GM19328 (cell line): ENCODE data around the gene SUPT20H.
"Not testable (repeated sequence)": the region's sequence is repeated elsewhere in the genome, so short reads cannot be mapped to it uniquely, and the experiment has no call there.

Experiments used
- ATAC-seq: cut with Tn5 transposase; IDR thresholded peaks from one replicate; pipeline ENCODE4 v1.9.1; 2021; ENCODE audit warnings: mild to moderate bottlenecking, moderate library complexity; ENCODE audit not compliant: unreplicated experiment

SUPT20H gene

DNA sequence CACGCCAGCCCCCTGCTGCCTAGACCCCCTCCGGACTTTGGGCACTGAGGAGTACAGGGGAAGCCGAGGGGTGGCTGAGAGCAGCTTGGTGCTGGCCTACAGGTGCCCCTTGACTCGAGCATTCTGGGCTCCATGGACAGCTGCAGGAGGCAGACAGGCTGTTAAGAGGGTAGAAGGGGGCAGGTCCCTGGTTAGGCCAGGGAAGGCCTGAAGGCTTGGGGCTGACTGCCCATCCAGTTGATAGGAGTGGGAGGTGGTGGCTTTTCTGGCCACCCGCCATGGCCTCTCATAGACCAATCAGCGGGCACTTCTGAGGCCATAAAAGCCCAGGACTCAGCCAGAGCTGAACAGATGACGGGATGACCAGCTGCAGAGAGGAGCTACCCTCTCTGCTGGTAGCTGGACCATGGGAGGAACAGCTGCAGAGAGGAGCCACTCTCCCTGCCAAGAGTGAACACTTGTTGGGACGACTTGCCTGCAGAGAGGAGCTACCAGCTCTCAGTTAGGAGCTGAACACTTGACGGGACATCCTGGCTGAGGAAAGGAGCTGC lies 10.7 kb upstream of the SUPT20H start:
- ATAC-seq, result no peak

- no peak for ATAC-seq
Measured at GRCh38 chr13:37069597-37070103, 10.2 kb upstream of the SUPT20H start.

DNA sequence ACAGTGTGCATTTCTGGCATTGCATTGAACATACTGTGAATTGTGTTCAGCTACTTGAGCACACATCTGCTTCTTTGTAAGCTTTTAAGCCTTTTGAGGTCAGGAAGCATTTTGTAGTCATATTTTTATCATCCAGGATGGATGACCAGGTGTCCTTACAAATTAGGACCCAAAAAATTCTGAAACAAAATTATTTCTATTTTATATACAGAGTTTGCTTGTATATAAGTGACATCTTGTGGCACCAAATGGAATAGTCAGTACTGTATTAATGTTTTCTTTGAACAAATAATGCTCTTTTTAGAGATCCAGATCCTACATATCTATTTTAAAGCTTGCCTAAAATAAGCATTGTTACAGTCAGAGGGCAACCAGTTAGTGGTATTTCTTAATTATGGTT lies 9.5 kb upstream of the SUPT20H start:
- ATAC-seq, result no peak

DNA sequence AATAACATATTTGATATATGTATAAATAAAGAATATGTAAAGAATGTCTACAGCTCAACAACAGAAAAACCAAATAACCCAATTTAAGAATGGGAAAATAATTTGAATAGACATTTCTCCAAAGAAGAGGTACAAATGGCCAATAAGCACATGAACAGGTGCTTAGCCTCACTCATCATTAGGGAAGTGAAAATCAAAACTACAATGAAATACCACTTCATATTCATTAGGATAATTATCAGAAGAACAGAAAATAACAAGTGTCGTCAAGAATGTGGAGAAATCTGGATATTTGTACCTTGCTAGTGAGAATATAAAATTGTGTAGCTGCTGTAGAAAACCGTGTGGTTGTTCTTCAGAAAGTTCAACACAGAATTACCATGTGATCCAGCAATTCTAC lies 8.4 kb upstream of the SUPT20H start:
- ATAC-seq, result peak; percentile 61

DNA sequence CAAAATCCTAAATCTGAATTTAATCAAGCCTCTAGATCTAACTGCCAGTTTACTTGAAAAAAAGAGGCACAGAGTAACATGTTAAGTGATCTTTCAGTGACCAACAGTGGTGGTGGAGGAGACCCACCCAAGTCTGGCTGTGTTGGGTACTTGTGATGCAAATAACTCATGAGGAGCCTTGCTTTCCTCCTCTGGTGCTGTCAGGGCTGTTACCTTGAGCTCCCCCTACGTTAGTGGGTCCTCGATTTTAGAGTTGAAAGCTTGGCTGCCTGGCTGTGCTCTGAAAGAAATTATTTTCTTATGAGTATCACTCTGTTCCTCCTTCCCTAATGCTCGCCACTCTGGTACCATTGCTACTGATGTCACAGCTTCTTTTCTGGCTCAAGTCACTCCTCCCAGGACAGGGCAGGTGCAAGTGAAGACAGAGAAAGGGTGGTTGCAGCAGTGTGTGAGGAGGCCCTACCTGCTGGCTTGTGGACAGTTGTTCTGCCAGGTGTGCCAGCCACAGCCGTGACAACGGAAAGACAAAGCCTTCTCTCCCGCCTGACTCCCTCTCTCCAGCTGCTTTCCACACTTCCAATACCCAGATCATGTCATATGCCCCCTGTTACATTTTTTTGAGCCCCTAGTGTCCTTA lies 6.5 kb upstream of the SUPT20H start:
- ATAC-seq, result no peak

DNA sequence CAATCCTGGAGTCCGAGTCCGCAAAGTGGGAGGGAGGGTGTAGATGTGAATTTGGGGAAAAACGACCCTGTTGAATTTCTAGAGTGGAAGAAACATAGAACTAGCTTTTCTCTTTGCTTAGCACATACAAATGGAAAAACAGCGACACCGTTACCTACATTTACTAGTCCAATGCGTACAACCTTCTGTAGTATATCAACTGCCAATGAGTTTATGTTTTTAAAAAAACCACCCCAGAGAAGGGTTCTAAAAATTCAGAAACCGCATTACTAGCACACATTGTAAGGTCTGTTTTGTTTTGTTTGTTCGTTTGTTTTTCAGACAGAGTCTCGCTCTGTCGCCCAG lies 332 bp upstream of the SUPT20H start:
- ATAC-seq, result peak; percentile 13

DNA sequence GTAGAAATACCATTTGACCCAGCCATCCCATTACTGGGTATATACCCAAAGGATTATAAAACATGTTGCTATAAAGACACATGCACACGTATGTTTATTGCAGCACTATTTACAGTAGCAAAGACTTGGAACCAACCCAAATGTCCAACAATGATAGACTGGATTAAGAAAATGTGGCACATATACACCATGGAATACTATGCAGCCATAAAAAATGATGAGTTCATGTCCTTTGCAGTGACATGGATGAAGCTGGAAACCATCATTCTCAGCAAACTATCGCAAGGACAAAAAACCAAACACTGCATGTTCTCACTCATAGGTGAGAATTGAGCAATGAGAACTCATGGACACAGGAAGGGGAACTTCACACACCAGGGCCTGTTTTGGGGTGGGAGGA lies 3.3 kb downstream of the SUPT20H start:
- not testable (repeated sequence) for ATAC-seq

DNA sequence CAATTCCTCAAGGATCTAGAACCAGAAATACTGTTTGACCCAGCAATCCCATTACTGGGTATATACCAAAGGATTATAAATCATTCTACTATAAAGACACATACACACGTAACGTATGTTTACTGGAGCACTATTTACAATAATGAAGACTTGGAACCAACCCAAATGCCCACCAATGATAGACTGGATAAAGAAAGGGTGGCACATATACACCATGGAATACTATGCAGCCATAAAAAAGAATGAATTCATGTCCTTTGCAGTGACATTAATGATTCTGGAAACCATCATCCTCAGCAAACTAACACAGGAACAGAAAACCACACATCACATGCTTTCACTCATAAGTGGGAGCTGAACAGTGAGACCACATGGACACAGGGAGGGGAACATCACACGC lies 6.4 kb downstream of the SUPT20H start:
- ATAC-seq, result not testable (repeated sequence)

- ATAC-seq, result no peak
Measured at GRCh38 chr13:37049810-37050209, 9.7 kb downstream of the SUPT20H start.

GRCh38 chr13:37047846-37048245 lies 11.6 kb downstream of the SUPT20H start:
- ATAC-seq, result no peak

DNA sequence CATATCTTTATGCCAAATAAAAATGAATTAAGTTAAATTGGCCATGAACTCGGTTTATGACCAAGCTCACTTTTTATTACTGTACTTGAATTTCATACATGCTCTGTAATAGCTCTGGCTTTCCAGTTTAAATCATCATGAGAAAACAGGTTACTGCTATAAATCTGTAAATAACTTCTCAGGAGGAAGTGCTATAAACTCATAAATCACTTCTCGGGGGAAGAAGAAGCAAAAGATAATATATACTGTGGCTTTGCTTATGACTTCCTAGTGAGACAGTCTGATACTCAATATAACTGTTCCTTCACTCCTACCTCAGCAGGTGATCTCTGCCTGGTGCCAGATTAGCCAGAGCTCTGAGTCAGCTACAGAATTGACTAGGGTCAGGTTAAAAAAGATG lies 12.5 kb downstream of the SUPT20H start:
- no peak for ATAC-seq

- no peak for ATAC-seq
Measured at GRCh38 chr13:37046062-37046461, 13.4 kb downstream of the SUPT20H start.

DNA sequence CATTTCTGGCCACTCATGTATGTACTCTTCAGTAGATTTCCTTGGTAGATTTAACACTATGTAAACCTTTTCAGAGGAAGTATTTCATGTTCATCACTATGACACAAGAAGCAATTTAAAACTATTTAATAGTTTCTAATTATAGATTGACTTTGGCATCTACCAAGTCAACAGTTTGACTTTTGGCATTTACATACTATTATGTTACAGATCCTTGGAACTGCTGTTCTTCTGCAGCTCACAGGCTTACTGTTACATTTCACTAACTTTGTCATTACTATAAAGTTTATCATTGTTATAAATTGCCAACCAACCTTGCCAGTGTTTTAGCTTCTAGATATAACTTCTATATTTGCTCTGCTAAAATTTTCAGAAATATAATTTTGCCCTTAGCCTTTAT lies 18.7 kb downstream of the SUPT20H start:
- ATAC-seq, result no peak

GRCh38 chr13:37039896-37040295 lies 19.6 kb downstream of the SUPT20H start:
- no peak for ATAC-seq

DNA sequence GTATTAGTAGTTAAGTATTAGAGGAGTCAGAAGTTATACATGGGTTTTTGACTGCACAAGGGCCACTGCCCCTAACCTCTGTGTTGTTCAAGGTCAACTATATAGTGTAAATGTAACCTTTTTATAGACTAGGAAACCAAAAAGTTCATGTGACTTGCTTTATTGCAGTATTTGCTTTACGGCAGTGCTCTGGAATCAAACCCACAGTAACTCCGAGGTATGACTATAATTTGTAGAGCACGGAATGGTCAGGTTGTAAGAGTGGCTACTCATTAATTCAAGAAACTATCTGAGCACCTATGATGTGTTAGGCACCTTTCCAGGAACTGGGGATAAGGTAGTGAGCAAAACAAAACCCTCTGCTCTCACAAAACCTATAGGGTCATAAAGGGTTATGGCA lies 22.2 kb downstream of the SUPT20H start:
- ATAC-seq, result no peak

DNA sequence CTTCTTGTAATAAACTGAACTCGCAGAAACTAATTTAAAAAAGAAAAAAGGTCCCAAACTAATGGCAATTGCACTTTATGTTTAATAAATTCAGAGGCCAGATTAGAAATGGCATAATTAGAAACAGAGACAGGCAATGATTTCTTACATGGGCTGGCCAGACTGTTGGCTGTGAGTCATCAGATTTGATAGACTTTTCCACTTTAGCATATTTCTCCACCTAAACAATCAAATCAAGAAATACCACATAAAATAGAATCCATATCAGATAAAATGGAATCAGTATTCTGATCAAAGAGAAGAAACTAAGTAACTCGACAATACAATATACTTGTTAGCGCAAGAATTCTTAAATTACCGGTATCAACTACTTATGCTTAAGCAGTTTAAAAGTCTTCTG lies 29.9 kb downstream of the SUPT20H start:
- ATAC-seq, result no peak

GRCh38 chr13:37027639-37028038 lies 31.8 kb downstream of the SUPT20H start:
- no peak for ATAC-seq

GRCh38 chr13:37026771-37027170 lies 32.7 kb downstream of the SUPT20H start:
- ATAC-seq, result no peak

GRCh38 chr13:37023871-37024270 lies 35.6 kb downstream of the SUPT20H start:
- no peak for ATAC-seq

DNA sequence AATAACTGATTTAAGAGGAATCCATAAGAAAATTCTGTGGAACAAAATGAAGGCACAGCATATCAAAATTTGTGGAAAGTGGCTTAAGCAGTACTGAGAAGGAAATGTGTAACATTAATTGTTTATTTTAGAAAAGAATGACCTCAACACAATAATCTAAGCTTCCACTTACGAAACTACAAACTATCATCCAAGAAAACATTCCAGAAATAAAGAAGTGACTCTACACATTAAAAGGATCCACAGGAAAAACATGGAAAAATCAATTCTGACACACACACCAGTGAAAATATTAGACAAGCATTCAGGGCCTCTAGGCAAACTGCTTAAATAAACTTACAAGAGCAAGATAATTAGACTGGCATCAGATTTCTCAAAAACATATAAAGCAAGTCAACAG lies 44.9 kb downstream of the SUPT20H start:
- no peak for ATAC-seq

GRCh38 chr13:37011788-37012187 lies 47.7 kb downstream of the SUPT20H start:
- ATAC-seq, result no peak

- ATAC-seq, result no peak
Measured at GRCh38 chr13:37011002-37011401, 48.5 kb downstream of the SUPT20H start.

- no peak for ATAC-seq
Measured at GRCh38 chr13:37010424-37010823, 49.1 kb downstream of the SUPT20H start.
